ENCODE measurements around the gene HOXB6. TPM values are rescaled to one million over a fixed set of nuclear protein-coding genes. Genes with fewer than 3 reads are reported as not detected.

HOXB6 gene
- total RNA-seq, 1 donor, result 0.63 TPM

GRCh38 chr17:48567209-48567608 lies 37.6 kb downstream of the HOXB6 start:
- DNase-seq (ENCODE audit: low read depth), result no peak
- no peak for TF ChIP-seq CTCF (IDR thresholded peaks at IDR 0.05; ENCODE audit: insufficient read depth, low read length)
- no peak overlapping the region for H3K4me3 ChIP-seq (ENCODE audit: low read depth, low read length)

DNA sequence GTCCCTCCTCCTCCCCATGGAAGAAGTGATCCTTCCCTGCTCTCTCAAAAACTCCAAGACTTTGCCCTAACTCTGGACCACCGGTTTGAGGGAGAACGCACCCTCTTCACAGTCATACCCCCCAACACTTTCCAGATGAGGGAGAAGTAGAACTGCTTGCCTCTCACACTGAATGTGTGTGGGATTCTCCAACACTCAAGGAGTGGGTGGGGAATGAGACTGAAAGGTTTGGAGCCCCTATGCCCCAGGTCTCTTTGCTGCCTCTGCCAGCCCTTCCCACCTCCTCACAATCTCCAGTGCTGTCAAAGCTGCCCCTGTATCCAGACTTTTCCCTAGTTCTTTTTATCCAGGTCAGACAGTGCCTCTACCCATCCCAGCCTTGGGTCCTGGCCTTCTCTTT lies 38.1 kb downstream of the HOXB6 start:
- TF ChIP-seq CTCF (IDR thresholded peaks at IDR 0.05; ENCODE audit: insufficient read depth, low read length), result no peak
- no peak for DNase-seq (ENCODE audit: low read depth)
- H3K4me3 ChIP-seq (ENCODE audit: low read depth, low read length), result no peak overlapping the region

DNA sequence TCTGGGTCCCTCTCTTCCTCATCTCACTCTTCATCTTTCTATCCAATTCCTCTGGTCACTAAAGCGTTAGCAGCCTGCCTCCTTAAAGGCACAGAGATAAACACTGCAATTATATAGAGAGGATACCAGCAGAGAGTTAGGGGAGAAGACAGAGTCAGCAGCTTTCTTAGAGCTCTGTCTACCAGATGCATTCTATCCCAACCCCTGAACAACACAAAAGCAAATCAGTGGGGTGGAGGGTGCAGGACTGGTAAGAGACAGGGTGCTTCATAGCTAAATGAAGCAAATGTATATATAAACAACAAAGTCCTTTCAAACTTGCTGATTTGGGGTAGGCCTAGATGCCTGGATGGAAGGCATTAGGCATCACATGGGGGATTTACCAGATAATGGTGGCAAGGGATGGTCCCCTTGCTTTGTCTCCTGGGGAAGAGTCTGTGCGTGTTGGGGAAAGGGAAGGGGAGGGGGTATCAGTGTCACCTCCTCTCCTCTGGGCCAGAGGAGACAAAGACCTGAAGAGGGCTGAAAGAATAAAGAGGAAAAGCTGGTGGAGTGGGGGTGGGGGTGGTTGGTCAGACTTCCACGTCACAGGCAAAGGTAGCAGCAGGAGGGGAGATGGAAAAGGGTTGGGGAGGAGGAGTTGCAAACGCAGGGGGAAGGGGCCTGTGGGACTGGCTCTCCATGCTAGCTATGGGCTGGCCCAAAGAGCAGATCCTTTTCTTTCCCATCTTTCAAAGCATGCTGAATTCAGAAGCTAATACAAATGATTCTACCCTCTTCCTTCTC lies 38.7 kb downstream of the HOXB6 start:
- no peak overlapping the region for H3K4me3 ChIP-seq (ENCODE audit: low read depth, low read length)
- DNase-seq (ENCODE audit: low read depth), result no peak
- TF ChIP-seq CTCF (IDR thresholded peaks at IDR 0.05; ENCODE audit: insufficient read depth, low read length), result no peak

GRCh38 chr17:48565022-48565554 lies 39.7 kb downstream of the HOXB6 start:
- H3K4me3 ChIP-seq (ENCODE audit: low read depth, low read length), result peak overlapping the region; percentile 67
- TF ChIP-seq CTCF (IDR thresholded peaks at IDR 0.05; ENCODE audit: insufficient read depth, low read length), result no peak
- no peak for DNase-seq (ENCODE audit: low read depth)

DNA sequence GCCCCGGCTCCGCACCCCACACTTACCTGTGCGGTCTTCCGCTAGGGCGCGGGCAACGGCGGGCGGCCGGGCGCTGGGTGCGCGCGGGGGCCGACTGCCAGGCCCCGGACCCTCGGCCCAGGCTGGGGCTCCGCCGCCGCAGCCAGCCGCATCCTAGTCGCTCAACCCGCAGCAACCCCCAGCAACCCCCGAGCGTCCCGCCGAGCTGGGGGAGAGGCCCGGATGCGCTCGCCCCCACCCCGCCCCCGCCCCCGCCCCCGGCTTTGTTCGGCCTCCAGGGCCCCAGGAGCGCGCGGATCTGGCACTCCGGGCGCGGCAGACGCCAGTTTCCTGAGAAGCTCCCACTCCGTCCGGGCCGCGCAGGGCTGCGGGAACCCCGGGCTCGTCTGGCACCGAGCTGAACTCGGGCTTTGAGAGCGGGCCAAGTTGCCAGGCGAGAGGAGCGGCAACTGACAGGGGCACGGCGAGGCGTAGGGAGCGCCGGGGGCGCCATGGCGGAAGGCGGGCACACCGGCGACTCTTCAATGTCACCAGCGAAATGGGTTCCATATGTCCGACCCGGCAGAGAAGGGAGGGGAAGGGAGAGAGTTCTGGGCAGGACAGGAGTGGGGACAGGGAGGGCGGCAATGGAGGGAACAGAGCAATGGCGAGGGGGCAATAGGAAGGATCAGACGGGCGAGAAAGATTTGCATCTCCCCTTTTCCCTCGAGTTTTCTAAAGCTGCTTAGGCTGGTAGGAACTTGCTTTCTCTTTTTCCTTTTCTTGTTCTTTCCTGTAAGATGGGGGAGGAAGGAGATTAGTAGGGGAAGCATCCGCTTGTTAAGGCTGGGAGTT lies 40.4 kb downstream of the HOXB6 start:
- peak overlapping the region; percentile 67 for H3K4me3 ChIP-seq (ENCODE audit: low read depth, low read length)
- TF ChIP-seq CTCF (IDR thresholded peaks at IDR 0.05; ENCODE audit: insufficient read depth, low read length), result no peak
- peak; percentile 36 for DNase-seq (ENCODE audit: low read depth)

GRCh38 chr17:48563867-48564187 lies 41.0 kb downstream of the HOXB6 start:
- H3K4me3 ChIP-seq (ENCODE audit: low read depth, low read length), result peak overlapping the region; percentile 67
- TF ChIP-seq CTCF (IDR thresholded peaks at IDR 0.05; ENCODE audit: insufficient read depth, low read length), result no peak
- no peak for DNase-seq (ENCODE audit: low read depth)
